Nephron progenitor cell (in vitro differentiated cells): ENCODE measurements around the gene GRAMD1A.
"Not testable (repeated sequence)": the region's sequence is repeated elsewhere in the genome, so short reads cannot be mapped to it uniquely, and the experiment has no call there.

Experiments
- DNase-seq: peaks from one replicate; pipeline ENCODE4 v3.0.0; 2021
- H3K27ac Mint-ChIP-seq: 2 replicates; pipeline ENCODE4 v1.8.0; 2021; ENCODE audit warnings: mild to moderate bottlenecking, moderate library complexity, mixed read lengths
- H3K27me3 Mint-ChIP-seq: 2 replicates; pipeline ENCODE4 v1.8.0; 2021; ENCODE audit warnings: mild to moderate bottlenecking, low read depth, mixed read lengths; ENCODE audit not compliant: poor library complexity
- H3K36me3 Mint-ChIP-seq: 2 replicates; pipeline ENCODE4 v1.8.0; 2021; ENCODE audit warnings: low read depth, mixed read lengths
- H3K4me1 Mint-ChIP-seq: 2 replicates; pipeline ENCODE4 v1.8.0; 2021; ENCODE audit warnings: mixed read lengths
- H3K4me3 Mint-ChIP-seq: 2 replicates; pipeline ENCODE4 v1.8.0; 2021; ENCODE audit warnings: mild to moderate bottlenecking, moderate library complexity, mixed read lengths
- H3K9me3 Mint-ChIP-seq: 2 replicates; pipeline ENCODE4 v1.8.0; 2021; ENCODE audit warnings: mild to moderate bottlenecking, moderate library complexity, mixed read lengths
- TF ChIP-seq, protein P1 (sequence below): fragments of 200-600 bp; sonication (generic); IDR thresholded peaks from 2 replicates; pipeline ENCODE4 v1.5.0; 2021; ENCODE audit warnings: antibody characterized with exemption

Gene GRAMD1A

DNA sequence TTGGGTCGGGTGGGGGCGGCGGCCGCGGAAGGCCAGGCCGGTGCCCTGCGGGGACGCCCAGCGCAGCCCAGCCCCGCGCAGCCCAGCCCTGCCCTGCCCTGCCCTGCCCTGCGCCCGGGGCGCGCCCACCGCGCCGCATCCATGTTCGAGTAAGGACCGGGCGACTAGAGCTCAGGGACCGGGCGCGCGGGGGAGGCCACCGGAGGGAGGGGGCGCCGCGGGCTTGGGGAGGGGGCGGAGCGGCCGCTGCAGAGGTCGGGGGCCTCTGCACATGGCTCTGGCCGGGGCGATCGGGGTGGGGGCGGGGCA, 169 bp downstream of the GRAMD1A start:
- no peak overlapping the region for H3K27ac Mint-ChIP-seq
- no peaks in the 10 kb centered on the region for H3K27me3 Mint-ChIP-seq
- TF ChIP-seq, protein P1, sequence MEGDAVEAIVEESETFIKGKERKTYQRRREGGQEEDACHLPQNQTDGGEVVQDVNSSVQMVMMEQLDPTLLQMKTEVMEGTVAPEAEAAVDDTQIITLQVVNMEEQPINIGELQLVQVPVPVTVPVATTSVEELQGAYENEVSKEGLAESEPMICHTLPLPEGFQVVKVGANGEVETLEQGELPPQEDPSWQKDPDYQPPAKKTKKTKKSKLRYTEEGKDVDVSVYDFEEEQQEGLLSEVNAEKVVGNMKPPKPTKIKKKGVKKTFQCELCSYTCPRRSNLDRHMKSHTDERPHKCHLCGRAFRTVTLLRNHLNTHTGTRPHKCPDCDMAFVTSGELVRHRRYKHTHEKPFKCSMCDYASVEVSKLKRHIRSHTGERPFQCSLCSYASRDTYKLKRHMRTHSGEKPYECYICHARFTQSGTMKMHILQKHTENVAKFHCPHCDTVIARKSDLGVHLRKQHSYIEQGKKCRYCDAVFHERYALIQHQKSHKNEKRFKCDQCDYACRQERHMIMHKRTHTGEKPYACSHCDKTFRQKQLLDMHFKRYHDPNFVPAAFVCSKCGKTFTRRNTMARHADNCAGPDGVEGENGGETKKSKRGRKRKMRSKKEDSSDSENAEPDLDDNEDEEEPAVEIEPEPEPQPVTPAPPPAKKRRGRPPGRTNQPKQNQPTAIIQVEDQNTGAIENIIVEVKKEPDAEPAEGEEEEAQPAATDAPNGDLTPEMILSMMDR = no peak
- H3K9me3 Mint-ChIP-seq = peaks cover 6% of the 10 kb centered on the region
- H3K36me3 Mint-ChIP-seq = peaks cover 2% of the 10 kb centered on the region
- DNase-seq = no peak
- peaks cover 61% of the 10 kb centered on the region for H3K4me1 Mint-ChIP-seq
- no peak overlapping the region for H3K4me3 Mint-ChIP-seq

GRCh38 chr19:35000647-35001501, 751 bp downstream of the GRAMD1A start:
- TF ChIP-seq, protein P1 = no peak
- Mint-ChIP-seq H3K4me1 (peaks cover 61% of the 10 kb centered on the region), H3K4me3 (peak overlapping the region; percentile 98), H3K36me3 (peaks cover 7% of the 10 kb centered on the region), H3K27ac (peak overlapping the region; percentile 98), H3K9me3 (peaks cover 2% of the 10 kb centered on the region), H3K27me3 (no peaks in the 10 kb centered on the region)
- DNase-seq = peak; percentile 38

GRCh38 chr19:35002037-35002535, 2.0 kb downstream of the GRAMD1A start:
- Mint-ChIP-seq H3K27ac (peak overlapping the region; percentile 73), H3K4me1 (peaks cover 58% of the 10 kb centered on the region), H3K27me3 (no peaks in the 10 kb centered on the region), H3K9me3 (no peaks in the 10 kb centered on the region), H3K4me3 (peak overlapping the region; percentile 98), H3K36me3 (peaks cover 16% of the 10 kb centered on the region)
- TF ChIP-seq, protein P1 = no peak
- DNase-seq = no peak

DNA sequence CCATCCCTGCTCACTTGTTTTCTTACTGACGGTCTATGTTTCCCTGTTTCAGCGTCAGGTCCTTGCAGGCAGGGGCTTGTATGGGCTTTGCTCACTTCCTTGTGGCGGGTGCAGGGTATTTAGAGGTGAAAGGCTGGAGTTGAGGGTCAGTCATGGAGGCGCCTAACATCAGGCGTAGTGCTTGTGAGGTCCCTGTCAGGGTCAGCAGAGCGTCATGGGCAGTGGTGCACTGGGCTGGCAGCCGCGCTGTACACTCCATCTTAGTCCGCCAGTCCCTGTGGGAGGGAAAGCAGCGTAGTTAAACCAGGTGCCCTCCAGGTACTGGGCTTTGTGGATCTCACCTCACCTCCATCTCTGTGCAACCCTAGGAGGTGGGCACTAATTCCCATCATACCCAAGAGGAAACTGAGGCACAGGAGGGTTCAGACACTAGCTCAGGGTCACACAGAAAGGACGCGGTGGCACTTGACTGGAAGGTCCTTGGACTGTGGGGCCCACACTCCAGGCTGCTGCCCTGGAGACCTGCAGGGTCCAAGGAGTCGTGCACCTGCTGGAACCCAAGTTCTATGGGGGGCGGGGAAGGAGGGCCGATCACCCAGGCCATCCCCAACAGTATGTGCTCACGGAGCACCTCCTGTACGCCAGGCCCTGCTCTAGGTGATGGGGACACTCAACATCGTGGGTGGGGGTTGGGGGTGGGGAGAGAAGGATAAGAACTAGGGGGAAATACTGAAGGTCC, 4.6 kb downstream of the GRAMD1A start:
- peaks cover 21% of the 10 kb centered on the region for H3K36me3 Mint-ChIP-seq
- H3K4me1 Mint-ChIP-seq = peaks cover 38% of the 10 kb centered on the region
- TF ChIP-seq, protein P1 = no peak
- peak overlapping the region; percentile 85 for H3K27ac Mint-ChIP-seq
- no peaks in the 10 kb centered on the region for H3K27me3 Mint-ChIP-seq
- no peak for DNase-seq
- no peak overlapping the region for H3K4me3 Mint-ChIP-seq
- no peaks in the 10 kb centered on the region for H3K9me3 Mint-ChIP-seq

DNA sequence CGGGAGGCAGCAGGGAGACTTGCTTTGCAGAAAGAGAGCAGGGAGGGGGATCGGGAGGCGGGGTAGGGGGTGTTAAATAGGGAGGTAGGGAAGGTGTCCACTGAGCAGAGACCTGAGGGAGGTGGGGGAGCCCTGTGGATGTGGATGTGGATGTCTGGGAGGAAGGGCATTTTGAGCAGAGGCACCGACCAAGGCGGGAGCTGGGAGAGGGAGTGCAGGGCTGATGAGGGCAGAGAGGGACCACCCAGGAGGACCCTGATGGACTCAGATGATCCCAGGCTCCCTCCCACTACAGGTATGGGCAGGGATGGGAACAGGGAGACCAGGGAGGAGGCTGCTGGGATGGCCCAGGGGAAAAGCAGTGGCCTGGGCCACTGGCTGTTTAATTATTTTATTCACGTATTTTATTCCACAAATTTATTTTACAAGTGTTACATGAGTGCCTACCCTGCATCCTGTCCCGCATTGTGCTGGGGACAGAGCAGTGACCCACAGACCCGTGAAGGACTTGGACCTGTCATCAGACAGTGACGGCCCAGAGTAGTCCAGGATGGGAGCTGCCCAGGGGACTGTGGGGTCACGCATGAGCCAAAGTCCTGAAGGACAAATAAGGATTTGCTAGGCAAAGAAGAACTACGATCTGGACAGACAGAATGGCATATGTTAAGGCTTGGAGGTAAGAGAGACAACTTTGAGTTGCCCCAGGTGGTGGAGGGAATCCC, 5.3 kb downstream of the GRAMD1A start:
- TF ChIP-seq, protein P1 = no peak
- H3K4me3 Mint-ChIP-seq = no peak overlapping the region

DNA sequence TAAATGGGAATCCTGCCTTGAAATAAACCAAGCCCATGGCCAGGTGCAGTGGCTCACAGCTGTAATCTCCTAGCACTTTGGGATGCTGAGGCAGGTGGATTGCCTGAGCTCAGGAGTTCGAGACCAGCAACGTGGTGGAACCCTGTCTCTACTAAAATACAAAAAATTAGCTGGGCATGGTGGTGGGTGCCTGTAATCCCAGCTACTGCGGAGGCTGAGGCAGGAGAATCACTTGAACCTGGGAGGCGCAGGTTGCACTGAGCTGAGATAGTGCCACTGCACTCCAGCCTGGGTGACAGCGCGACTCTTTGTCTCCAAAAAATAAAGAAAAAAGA, 5.9 kb downstream of the GRAMD1A start:
- DNase-seq, H3K4me3 Mint-ChIP-seq, H3K27me3 Mint-ChIP-seq, H3K9me3 Mint-ChIP-seq: not testable (repeated sequence)
- Mint-ChIP-seq H3K27ac (peak overlapping the region; percentile 48), H3K4me1 (peaks cover 36% of the 10 kb centered on the region), H3K36me3 (peaks cover 28% of the 10 kb centered on the region)

More for the DNA sequence above, 5.3 kb downstream of the GRAMD1A start:
- peaks cover 24% of the 10 kb centered on the region for H3K36me3 Mint-ChIP-seq
- peaks cover 38% of the 10 kb centered on the region for H3K4me1 Mint-ChIP-seq
- H3K9me3 Mint-ChIP-seq = no peaks in the 10 kb centered on the region
- H3K27me3 Mint-ChIP-seq = no peaks in the 10 kb centered on the region
- no peak for DNase-seq
- H3K27ac Mint-ChIP-seq = no peak overlapping the region
